Stimulated activated CD8-positive, alpha-beta memory T cell treated with anti-CD3 and anti-CD28 coated beads, Interleukin-7, amount 100 ng/mL, for 48 hours (primary cell): ENCODE measurements around the gene TTLL11.

ENCODE experiments used
- DNase-seq, 2 donors: peaks; one replicate each; pipeline ENCODE4 v3.0.0-alpha.2; 2020; ENCODE audit warnings: low read depth in 1 of 2; ENCODE audit errors: extremely low read depth in 1 of 2

Gene TTLL11

GRCh38 chr9:121946465-121946864 lies 146.6 kb downstream of the TTLL11 start:
- no peak for DNase-seq

DNA sequence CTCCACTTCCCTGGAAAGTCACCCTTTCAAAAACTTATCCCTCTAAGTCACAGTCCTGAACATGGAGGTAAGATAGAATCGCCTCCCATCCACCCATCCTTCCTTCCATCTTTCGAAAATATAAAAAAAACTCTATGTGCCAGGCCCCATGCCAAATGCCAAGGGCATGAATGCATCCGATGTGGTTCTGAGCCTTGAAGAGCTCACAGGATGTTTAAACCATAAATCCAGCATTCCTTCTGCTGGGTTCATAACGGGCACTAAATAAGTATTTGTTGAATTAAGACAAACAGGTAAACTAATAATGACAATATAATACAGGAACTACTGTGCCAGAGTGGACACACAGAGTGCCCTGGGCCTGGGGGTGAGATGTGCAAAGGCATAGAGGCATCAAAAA lies 147.3 kb downstream of the TTLL11 start:
- no peak for DNase-seq

DNA sequence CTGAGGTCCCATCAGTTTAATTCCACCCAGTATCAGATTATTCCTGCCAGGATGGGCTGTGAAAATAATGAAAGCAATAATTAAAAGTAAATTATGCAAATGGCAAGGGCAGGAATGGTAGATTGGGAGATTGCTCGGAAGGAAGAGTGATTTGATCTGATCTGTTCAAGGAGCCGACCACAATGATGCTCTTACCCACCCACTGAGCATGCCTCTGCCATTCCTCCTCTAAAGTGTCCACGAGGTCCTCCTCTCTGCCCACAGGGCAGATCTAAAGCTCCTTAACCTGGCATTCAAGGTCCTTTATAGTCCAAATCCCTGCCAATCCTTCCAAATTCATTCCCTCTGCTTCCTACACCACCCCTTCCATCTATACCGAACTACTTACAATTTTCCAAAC lies 147.8 kb downstream of the TTLL11 start:
- no peak for DNase-seq

DNA sequence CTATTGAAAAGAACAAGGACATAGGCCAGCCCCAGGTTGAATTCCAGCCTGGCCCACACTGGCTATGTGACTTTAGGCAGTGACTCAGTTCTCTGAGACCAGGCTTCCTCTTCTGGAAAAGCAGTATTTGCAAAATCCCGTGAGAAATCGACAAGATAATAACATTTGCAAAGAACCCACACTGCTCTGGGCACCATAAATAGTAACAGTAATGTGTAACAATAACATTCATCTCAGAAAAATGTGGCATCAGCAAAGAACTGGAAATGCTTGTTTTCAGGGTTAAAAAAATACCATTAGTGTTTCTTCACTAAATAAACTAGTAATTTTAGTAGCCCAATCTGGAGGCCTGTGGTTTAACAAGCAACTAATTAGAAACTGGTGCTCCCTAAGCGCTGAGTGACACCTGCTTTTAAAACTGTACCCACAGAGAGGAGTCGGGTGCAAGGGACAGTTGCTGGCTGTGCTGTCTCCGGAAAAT lies 148.4 kb downstream of the TTLL11 start:
- no peak for DNase-seq

GRCh38 chr9:121943463-121943862 lies 149.6 kb downstream of the TTLL11 start:
- DNase-seq = no peak

DNA sequence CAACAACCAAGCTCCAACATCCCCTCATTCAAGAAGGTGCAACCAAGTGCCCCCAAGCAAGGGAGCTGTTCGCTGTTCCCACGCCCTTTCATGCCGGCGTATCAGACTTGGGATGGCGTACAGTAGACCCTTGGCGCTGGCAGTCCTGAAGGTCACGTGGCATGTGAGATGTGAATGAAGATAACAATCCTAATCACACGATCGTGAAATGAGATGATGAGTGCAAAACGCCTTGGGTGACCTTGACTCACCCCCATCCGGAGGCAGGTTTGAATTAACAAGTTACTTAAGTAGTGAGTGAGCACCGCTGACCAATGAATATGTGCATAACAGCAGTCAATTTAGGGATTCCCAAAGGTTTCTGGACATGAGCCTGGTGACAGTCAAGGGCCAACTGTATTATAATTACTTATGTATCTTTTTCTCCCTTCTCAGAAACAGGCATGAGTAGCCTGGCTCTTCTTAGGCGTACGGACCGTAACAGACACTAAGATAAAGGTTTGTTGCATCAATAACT lies 150.2 kb downstream of the TTLL11 start:
- no peak for DNase-seq

DNA sequence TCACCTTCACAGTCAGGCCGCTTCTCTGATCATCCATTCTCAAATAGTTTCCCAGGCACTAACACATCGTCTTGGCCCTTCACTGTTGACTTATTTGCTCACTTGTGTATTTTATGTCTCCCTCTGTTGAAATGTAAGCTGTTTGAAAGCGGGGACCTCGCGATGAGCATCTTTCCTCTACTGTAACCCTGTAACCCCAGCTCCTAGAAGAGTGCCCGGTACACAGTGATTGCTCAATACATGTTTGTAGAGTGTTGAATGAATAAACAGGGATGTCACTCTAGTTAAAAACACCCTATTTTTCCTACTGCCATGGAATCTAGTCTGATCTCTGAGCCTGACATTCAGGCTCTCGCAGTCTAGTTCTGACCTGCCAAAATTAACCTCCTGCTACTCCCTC lies 150.8 kb downstream of the TTLL11 start:
- no peak for DNase-seq

GRCh38 chr9:121939643-121940042 lies 153.5 kb downstream of the TTLL11 start:
- DNase-seq = no peak

- DNase-seq = no peak
Observed at GRCh38 chr9:121938621-121939020, 154.5 kb downstream of the TTLL11 start.

- DNase-seq = no peak
Observed at GRCh38 chr9:121937240-121937639, 155.9 kb downstream of the TTLL11 start.

DNA sequence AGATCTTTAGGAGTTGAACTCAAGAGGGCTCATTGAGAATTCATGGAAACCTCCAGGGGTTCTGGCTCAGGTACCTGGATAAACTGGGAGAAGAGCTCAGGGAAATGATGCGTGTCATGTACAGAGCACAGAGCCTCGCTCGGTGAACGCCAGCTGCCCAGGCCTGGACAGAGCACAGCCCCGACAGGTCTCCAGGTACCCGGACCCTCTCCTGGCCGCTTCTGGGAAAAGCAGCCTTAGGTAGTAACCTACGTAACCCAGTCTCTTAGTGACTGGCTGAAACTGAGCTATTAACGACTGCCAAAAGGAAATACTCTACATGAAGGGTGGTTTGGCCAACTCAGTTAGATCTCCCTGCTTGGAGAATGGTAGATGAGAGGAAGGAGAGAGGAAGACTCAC lies 157.4 kb downstream of the TTLL11 start:
- no peak for DNase-seq

- DNase-seq = no peak
Observed at GRCh38 chr9:121930956-121931355, 162.2 kb downstream of the TTLL11 start.

DNA sequence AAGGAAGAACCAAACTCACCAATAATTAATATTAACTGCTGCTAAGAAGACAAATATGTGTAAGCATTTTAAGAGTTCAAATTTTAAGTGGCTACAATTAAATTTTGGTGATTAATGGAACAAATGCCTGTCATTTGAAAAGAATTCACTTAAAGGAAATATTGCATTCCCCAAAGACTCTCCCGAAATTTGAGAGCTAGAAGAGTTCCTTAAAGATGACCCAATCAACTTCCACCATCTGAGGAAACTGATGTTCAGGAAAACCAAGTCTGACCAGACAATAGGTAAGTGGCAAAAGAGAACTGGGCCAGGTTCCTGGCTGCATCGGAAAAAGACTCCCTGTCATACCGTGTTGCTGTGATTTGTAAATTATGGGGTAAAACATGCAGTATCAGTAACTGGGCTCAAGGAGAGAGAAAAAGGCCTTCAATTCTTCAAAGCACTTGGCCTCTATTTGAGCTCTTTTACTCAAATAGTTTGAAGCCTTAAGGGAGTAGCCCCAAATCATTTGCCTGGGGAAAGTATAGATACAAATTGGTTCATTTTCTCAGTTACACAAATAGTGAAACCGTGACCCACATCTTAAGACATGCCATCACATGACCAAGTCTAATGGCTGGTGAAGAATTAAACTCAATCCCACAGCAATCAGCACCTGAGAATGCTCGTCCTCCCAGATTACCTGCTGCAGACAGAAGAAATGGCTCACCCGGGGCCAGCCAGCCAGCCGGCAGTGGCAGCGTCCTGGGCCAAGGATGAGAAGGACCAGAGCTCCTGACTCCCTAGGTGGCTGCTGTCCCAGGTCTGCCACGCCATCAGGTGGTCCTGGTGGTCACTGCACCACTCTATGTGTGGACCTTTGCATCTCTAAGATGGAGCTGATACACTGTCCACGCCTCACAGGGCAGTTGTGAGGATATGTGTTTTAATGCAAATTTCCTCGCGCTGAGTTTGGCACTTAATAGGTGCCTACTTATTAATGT lies 162.9 kb downstream of the TTLL11 start:
- no peak for DNase-seq

DNA sequence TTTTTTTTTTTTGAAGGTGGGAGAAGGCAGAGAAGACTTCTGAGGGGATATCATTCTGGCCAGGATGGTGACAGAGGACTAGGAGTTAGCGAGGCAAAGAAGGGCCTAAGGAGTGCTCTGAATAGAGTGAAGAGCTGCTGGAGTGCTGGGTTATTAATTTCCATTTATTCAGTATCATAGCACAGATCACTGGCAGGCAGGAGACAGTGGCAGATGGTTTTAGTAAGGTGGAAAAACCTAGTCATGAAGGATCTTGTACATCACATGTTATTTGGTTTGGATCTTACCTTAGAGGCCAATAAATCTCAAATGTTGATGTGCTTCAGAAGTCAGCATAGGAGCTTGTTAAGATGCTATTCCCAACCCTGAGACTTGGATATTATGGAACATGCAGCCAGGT lies 165.5 kb downstream of the TTLL11 start:
- DNase-seq = no peak

DNA sequence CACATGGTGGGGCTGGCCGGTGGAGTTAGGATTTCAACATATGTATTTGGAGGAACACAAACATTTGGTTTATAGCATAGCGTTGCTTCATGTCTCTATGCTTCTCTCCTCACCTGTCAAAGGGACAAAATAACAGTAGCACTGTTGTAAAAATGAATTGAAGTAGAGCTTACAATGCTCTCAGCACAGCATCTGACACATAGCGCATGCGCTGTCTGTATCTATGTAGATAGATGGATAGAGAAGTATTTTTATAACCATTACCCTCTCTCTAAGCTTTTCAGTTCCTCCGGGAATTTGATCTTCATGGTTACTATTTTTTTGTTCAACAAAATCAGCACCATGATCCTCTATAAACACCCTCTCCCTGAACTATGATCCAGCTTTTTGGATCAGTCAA lies 166.0 kb downstream of the TTLL11 start:
- no peak for DNase-seq

DNA sequence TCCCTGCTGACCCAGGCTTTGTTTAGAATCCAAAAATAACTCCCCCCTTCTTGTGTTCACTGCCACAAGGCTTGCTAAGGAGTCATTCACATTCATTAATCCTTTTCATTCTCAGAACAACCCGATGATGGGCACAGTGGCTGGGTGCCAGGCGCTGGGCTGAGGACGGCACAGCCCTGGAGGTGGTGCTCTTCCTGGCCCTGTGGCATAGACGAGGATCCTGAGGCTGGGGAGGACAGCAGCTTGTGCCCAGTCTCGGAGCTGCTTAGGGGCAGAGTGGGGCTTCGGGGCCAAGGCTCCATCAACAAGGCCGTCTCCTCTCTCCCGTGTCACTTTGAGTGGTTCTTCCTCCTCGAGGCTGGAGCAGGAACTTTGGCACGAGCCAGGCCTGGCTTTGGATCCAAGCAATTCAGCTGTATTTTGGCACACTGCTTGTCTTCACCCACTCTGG lies 166.7 kb downstream of the TTLL11 start:
- no peak for DNase-seq

DNA sequence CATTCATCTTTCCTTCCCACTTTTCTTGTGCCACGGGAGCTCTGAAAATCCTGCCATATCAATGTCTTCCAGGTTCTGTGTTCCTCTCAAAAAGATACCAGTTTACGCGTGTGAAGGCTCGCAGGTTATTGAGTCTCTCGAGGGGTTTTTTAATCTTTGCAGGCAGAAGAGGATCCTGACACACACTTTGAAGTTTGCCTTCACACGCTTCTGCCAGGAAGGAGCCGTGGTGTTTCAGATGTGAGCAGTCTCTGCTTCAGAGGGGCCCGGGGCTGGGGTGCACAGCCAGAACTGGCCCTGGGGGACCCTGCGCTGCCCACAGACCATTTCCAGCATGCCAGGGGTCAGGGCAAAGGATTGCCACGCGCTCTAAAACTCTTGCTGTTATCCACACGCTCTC lies 167.2 kb downstream of the TTLL11 start:
- no peak for DNase-seq

DNA sequence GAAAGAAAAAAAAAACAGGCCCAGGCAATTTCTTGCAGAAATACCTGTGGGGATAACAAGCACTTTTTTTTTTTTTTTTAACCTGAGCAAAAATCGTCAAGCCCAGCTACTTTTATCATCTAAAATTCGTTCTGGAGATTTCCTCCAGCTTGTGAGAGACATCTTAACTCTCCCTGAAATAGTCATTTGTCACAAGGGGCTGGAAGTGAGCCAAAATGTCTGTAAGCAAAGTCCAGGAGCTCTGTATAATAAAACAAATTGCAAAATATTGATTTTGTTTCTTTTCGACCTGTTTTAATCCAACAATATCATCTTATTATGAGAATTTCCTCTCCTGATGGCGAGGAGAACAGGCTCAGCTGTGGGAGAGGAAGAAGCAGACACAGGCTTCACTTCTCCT lies 168.4 kb downstream of the TTLL11 start:
- no peak for DNase-seq

GRCh38 chr9:121921444-121921843 lies 171.7 kb downstream of the TTLL11 start:
- no peak for DNase-seq

GRCh38 chr9:121917375-121918335 lies 175.5 kb downstream of the TTLL11 start:
- no peak for DNase-seq

DNA sequence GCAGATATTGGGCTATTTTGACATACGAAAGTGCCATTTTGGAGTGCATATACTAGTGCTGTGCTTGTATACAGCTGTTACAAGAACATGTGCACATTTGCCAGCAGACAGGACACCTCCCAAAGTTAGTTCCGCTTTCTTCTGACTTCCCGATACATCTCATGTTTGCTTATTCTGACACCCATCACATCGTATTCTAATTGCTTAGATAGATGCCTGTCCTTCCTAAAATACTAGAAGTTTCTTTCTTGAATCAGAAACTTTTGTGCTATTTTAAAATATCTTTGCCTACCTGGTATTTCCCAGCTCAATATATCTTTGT lies 177.8 kb downstream of the TTLL11 start:
- no peak for DNase-seq
